GM19452 (cell line): ENCODE data around the gene KCNAB2.

ENCODE experiments used
- ATAC-seq: cut with Tn5 transposase; IDR thresholded peaks from one replicate; pipeline ENCODE4 v1.9.1; 2021; ENCODE audit not compliant: unreplicated experiment

Gene KCNAB2

DNA sequence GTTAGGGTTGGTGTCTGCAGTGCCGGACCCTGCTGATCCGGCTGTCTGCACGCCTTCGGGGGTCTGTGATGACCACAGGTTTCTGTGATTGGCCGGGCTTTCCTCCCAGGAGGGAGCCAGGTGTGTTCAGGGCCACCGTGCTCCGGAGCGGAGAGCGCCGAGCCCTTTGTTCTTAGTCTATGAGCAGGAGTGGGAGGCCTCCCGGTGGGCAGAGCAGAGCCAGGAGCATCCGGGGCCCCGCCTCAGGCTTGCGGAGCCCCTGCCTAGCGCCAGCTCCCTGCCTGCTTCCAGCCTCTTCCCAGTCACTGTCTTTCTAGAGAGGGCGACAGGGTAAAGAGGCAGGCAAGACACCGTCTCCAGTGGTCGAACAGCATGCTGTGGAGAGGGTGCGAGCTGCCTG is 31.8 kb downstream of the KCNAB2 start:
- ATAC-seq: no peak

DNA sequence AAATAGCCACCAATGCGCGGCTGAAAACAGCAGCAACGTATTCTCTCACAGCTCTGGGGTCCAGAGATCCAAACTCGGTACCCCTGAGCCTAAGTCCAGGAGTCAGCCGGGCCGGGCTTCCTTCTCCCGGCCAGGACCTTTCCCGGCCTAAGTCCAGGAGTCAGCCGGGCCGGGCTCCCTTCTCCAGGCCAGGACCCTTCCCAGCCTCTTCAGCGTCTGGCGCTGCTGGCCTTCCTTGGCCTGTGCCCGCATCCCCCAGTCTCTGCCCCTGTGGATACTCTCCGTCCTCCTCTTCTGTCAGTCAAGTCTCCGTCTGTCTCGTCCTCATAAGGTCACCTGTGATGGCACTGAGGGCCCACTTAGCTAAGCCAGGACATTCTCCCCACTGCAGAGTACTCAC is 32.2 kb downstream of the KCNAB2 start:
- no peak for ATAC-seq

DNA sequence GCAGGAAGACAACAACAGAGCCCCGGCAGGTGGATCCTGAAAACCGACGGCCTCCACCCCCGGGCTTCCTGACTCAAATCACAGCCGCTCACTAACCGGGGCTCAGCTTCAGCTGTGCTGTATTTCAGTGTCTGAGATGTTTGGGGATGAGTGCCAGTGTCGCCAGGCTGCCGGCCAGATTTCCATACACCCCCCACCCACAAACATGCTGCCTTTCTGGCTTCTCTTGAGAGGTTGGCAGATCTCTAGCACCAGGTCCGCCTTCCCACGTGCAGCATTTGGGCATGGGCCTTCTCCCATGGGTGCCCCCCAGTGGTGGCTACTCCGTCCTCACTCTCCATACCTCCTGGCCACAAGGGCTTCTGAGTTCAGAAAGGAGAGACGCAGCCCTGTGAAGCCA is 34.8 kb downstream of the KCNAB2 start:
- no peak for ATAC-seq

DNA sequence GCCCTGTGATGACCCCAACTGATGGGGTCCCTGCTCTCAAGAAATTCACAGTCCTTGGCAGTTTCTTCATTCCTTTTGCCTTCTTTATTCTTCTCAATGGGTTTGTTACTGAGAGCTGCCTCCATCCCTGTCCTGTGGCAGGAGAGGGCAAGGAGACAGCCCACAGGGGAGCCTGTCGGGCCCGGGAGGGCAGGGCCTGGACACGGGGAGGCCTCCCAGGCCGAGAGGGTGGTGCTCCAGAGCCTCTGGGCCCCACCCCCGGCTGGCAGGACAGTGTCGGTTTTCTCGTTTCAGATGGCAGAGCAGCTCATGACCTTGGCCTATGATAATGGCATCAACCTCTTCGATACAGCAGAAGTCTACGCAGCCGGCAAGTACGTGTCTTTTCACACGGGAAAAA is 36.2 kb downstream of the KCNAB2 start:
- no peak for ATAC-seq

DNA sequence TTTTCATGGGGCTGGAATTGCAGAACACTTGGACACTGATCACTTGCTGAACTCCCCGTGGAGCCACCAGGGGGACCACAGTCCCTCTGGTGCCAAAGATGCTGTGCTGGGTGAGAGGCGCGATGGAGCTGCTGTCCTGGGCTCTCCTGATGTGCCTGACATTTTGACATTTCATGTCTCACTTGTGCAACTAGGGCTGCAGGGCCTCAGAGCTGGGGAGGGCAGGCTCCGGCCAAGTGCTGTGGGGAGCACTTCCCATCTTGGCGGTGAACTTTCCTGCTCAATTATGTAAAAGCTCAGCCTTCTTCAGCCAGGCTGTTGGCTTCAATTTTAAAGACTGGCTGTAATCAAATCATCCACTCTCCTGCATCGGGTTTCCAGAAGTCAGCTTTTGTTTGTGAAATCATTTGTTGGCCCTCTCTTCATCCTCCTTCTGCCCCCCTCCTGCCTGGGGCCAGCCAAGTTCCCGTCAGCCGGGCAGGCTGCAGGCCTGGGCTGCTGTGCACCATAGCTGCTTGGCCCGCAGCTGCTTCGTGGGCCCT is 36.8 kb downstream of the KCNAB2 start:
- ATAC-seq: no peak

DNA sequence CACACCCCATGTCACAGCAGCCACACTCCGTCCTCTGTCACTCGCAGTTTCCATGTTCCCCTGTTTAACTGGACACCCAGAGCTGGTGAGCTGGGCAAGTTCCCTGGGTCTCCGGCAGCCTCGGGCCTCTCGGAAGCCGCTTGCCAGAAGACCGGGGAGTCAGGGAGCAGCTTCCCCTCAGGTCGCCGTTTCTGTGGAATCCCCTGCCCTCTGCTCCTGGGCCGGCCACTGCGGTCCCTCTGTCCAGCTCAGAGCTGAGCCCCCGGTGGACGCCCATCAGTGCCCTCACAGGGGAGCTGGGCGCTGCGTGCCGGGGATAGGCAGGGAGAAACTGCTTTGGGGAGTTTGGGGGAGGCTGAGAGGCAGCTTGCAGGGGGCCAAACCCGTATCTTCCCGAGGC is 37.7 kb downstream of the KCNAB2 start:
- ATAC-seq: no peak

DNA sequence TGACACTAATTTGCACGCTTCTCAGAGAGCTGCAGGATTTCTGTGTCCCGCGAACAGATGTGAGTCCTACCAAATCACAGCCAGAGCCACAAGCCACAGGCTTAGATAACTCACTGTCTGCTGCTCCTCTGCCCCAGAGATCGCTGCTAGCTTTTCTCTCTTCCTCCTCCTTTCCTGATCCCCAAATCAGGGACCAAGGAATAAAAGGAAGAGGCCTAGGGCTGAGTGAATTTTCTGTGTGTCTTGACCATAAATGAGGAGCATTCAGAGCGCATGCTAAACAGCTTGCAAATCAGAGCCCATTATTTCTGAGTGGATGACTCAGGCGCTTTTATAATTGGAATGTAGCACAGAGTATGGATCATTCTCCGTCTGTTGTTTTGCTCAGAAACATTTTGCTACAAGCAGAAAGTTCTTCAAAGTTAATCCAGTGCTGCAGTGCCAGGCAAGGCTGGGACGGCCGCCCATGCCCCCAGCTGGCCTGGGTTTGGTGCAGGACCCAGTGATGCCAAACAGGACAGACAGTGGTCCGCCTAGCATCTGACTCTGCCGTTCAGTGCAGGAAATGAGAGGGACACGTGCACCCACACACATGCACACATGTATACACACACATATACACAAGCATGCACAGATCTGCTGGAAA is 38.2 kb downstream of the KCNAB2 start:
- ATAC-seq: no peak

DNA sequence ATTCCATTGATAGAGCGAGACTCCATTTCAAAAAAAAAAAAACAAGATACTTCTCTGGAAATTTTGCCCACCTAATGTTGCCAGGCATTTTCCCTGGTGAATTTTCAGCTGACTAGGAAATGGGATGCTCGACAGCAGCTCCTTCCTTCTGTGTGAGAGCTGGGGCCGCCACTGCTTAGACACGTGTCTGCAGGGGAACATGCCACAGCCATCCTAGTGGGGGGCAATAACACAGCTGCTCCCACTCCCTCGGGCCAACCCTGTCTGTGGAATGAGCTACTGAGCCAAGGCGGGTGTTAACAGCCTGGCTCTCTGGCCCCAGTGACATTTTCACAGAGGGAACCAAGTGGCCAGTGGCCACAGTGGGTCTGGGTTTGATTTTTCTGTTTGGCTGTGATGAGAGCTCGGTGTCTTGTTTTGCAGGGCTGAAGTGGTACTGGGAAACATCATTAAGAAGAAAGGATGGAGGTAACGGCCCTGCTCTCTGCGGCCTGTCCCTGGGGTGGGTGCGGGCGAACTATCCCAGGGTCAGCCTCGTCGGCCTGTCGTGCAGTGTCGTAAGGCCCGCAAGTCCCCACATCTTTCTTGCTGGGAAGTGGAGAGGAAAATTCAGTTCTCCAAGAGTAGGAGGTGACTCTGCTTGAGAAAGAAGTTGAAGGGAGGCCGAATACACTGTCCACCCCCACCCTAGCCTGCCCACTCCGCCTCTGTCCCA is 39.2 kb downstream of the KCNAB2 start:
- no peak for ATAC-seq

DNA sequence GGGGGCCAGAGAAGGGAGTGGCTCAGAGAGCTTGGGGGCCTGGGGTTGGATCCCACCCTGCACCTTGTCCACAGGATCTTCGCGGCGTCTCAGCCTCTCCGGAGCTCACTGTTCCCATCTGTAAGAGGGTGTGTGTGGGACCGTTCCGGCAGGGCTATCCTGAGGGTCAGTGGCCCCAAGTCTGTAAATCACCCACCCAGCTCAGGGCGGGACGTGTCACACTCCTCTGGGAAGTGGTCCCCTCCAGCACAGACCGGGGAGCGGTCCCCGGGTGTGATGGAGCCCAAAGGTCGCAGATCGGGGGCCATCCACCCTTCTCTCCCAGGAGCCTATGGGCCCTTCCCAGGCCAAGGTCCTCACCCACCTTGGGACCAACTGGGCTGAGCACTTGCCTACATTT is 40.0 kb downstream of the KCNAB2 start:
- ATAC-seq: no peak

DNA sequence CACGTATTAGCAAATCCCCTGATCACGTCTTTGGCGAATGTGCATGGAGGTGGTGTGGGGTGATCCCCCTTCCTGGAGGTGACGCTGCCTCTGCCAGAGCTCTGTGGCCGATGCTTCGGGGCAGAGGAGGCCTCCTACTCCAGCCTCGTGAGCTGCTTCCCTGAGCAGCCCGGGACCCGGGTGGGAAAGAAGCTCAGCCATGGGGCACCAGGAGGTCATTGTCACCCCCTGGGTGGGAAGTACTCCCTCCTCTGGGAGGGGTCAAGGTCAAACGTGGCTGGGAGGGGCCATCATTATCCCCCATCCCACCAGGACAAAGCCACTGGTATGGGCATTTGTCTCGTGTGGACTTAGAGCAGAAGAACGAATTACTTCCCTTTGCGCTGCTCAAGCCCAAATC is 40.7 kb downstream of the KCNAB2 start:
- no peak for ATAC-seq

DNA sequence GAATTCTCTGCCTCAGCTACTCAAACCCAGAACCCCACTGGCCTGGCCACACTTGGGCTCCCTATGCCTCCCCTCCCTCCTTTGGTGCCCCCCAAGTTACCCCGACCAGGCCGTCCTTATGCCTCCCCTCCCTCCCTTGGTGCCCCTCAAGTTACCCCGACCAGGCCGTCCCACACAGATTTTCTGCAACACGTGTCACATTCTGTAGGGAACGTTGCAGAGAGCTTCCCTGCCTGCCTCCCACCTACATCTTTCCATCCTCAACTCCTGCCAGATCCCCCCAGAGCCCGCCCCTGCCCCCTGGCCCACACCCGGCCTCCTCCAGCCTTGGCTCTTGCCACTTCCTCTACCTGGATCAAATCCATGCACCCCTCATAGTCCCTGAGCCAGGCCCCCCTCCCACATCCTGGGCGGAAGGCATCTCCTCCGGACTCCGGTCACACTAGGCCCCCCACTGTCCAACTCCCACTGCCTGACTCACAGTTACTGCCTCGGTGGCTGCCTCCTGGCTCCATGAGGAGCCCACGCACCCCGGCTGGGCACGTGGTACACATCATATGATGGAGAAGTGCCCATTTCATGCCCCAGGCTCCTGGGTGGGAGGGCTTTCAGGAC is 41.2 kb downstream of the KCNAB2 start:
- ATAC-seq: no peak

DNA sequence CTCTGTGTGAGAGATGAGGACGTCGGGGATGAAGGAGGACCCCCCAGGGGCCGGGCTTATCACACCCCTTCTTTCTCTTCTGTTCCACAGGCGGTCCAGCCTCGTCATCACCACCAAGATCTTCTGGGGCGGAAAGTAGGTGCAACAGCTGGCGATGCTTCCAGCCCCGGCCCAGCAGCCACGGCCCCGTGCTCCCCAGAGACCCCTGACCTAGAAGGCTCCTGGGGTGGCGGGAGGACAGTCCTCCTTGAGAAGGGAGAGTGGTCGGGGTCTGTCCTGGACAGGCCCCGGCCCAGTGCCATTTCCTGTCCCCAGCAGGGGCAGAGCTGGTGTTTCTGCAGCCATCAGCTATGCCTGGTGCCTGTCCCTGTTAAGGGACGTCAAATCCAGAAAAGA is 41.7 kb downstream of the KCNAB2 start:
- ATAC-seq: no peak

DNA sequence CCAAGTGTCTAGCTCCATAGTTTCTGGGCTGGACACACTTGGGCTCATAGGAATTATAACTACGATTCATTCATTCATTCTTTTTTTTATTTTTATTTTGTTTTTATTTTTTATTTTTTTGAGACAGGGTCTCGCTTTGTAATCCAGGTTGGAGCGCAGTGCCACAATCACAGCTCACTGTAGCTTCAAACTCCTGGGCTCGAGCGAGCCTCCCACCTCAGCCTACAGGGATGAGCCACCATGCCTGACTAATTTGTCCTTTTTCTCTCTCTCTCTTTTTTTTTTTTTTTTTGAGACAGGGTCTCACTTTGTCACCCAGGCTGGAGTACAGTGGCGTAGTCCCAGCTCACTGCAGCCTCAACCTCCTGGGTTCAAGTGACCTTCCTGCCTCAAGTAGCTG is 42.3 kb downstream of the KCNAB2 start:
- no peak for ATAC-seq

DNA sequence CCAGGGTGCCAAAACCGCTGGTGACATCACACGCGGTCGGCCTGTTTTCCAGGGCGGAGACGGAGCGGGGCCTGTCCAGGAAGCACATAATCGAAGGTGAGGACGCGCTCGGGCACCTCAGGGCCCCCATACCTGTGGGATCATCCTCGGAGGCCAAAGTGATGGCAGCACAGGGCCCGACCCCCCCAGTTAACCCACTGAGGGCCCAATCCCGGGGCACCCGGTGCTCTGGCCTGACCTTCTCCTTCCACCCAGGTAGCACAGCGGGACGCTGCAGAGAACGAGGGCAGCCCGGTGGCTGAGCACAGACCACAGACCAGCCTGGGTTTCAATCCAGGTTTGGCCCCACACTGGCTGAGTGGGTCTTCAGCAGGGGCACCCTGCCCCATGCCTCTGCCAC is 43.3 kb downstream of the KCNAB2 start:
- ATAC-seq: no peak

DNA sequence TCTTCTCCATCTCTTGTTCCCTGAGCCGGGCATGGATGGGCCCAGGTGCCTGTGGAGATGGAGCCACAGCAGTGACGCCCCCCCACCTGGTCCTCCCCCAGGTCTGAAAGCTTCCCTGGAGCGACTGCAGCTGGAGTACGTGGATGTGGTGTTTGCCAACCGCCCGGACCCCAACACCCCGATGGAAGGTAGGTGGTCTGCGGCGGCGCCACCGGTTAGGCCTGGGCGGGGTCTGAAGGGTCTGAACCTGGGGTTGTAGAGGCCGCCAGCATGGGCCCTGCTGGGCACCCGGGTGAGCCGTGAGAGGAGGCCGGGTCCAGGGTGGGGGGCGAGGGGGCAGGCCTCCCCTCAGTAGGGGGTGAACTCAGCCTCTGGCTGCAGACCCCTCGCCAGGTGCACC is 44.6 kb downstream of the KCNAB2 start:
- no peak for ATAC-seq

DNA sequence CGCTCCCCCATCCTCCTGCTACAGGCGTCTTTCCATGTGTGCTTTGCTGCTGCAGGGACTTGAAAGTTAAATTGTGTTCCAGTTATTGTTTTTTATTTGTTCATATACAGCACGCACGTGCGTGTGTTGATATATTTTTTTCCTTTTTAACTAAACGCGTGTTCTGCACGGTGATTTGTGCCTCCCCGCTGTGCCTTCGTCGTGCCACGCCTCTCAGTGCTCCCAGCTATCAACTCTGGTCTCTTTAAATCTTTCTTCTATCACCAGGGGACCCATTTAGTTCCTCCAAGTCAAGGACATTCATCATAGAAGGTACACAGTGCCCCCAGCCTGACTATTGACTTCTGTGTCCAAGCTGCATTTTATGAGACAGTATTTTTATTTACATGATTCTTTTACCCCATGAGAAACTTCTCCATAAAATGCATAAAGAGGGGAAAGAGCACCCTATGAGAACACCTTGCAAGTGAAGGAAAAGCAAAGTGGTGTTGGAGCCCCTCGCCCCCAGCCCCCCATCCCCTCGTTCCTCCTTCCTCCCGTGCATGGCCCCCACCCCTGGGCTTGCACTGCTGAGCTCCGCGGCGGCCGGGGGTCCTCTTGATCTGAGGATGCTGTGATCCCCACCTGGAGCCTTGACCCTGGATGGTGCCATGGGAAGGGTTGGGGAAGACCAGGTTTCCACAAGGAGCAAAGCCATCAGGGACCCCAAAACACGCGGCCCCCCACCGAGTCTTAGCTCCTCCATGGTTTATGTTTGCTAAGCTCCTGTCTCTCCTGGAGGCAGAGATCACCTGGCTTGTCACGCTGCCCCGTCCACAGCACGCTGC is 45.5 kb downstream of the KCNAB2 start:
- ATAC-seq: no peak

DNA sequence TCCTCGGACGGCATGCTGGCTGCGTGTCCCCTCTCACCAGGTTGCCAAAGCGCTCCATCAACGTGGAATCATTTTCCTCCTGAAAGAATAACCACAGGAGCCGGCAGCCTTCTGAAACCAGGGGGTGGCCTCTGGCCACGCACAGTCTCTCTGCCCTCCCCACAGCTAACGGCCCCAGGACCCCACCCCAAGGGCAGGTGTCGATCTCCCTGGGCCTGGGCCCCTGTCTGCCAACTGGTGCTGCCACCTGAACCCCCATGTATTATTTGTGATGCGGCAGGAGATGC is 46.1 kb downstream of the KCNAB2 start:
- no peak for ATAC-seq

DNA sequence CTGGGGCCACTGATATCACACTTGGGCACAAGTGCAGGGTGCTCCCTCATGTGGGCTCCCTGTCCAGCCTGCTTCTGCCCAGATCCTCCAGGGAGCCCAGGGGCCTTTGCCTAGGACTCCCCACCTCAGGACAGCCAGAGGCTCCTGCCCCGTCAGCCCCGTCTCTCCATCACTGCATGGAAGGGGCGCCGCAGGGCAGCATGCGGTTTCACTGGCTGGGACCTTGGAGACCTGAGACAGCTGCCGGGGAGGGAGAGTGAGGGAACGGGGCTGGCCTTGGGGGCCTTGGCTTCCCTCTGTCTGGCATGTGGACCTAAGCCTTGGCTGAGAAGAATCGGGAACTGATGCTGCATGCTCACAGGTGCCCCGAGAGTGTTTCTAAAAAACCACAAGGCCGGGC is 46.5 kb downstream of the KCNAB2 start:
- no peak for ATAC-seq

DNA sequence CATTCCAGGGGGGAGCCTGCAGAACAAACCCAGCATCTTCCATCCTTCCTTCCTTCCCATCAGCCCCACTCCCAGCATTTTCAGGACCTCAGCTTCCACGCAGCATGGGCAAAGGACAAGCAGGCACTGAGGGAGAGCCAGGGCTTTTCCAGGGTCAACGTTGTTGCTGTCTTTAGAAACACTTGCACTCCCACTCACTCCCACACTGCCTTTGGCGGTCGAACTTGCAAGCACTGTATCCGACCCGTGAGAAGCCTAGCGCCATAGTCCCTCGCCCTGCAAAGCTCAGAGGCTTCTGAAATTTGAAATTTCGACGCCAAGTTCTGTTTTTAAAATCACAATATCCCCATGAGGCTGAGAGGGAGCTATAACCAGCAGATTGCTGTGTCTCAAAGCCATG is 47.4 kb downstream of the KCNAB2 start:
- ATAC-seq: no peak

DNA sequence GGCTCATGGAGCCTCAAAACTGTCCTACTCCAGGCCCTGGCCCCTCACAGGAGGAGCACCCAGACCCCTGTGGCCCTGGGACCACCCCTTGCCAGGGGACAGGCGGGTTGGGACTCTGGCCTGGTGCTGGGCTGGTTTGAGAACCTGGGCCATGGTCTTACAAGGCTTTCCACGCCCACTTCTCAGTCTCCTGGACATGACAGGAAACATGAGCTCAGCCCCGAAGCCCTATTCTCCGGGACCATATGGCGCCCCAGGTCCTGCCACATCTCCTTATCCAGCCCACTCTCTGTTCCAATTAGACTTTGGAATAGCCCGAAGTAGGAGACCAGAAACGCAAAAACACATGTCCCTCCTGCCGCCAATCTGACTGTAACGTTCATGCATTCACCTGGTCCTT is 47.9 kb downstream of the KCNAB2 start:
- ATAC-seq: no peak

DNA sequence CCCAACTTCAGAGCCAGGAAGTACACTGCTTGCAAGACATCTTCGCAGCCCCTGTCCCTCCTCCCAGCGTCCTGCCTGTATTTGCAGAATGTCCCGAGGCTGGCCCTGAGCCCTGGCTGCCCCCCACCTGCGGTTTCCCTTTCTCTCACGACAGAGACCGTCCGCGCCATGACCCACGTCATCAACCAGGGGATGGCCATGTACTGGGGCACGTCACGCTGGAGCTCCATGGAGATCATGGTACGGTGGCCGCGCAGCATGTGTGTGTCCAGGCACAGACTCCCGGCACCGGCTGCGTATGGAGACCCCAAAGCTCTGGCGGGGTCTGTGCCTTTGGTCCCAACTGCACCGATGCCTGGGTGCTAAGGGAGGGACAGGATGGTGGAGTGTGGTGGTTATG is 48.6 kb downstream of the KCNAB2 start:
- ATAC-seq: no peak
